ENCODE data around the gene BICC1. TPM values are rescaled to one million over a fixed set of nuclear protein-coding genes. Genes with fewer than 3 reads are reported as not detected.
A peak's percentile ranks its signal among the peaks of the same experiment; 100 is the strongest.

Gene BICC1
- total and polyA plus RNA-seq, 2 donors (not counting 1 experiment from before 2014, with no cell fraction given), result 22.6 to 64.7 TPM

- Histone ChIP-seq H3K4me2 (ENCODE audit: extremely low read depth, insufficient read depth, low read length) (no peak overlapping the region), H3K27me3 (ENCODE audit: control insufficient read depth, insufficient read depth, low read length) (no peaks in the 10 kb centered on the region), H3K79me2 (ENCODE audit: control insufficient read depth, insufficient read depth, low read length) (peaks cover 11% of the 10 kb centered on the region), H2AFZ (ENCODE audit: low read length) (no peak overlapping the region), H4K20me1 (ENCODE audit: control insufficient read depth, extremely low read depth, insufficient read depth, low read length) (no peaks in the 10 kb centered on the region), H3K9me3 (ENCODE audit: control insufficient read depth, insufficient read depth, low read depth, low read length) (no peaks in the 10 kb centered on the region), H3K27ac (ENCODE audit: insufficient read depth, low read length) (no peak overlapping the region), H3K9ac (ENCODE audit: insufficient read depth, low read length) (no peak overlapping the region), H3K4me3 (replicated peaks in 1 of 4; ENCODE audit: control extremely low read depth in 1 of 4, insufficient read depth in 1 of 4, low read depth in 3 of 4, low read length in 4 of 4) (no peak overlapping the region), H3K36me3 (ENCODE audit: control insufficient read depth, insufficient read depth, low read length) (no peaks in the 10 kb centered on the region), H3K4me1 (ENCODE audit: control insufficient read depth, extremely low read depth, insufficient read depth, low read length) (no peaks in the 10 kb centered on the region)
- no peak for DNase-seq (ENCODE audit: low read depth in 2 of 2)
- TF ChIP-seq CTCF (conservative IDR thresholded peaks at IDR 0.05 in 1 of 2, IDR thresholded peaks at IDR 0.05 in 1 of 2; ENCODE audit: low read depth in 1 of 2, low read length in 2 of 2), result no peak
- TF ChIP-seq EZH2 (IDR thresholded peaks at IDR 0.05; ENCODE audit: low read length, missing control alignments), result no peak
Measured at GRCh38 chr10:58547963-58548362, 35.3 kb downstream of the BICC1 start.

GRCh38 chr10:58554316-58554715 lies 41.6 kb downstream of the BICC1 start:
- peak in 1 of 2 donors; percentile 37 for DNase-seq (ENCODE audit: low read depth in 2 of 2)
- TF ChIP-seq EZH2 (IDR thresholded peaks at IDR 0.05; ENCODE audit: low read length, missing control alignments) (no peak), CTCF (conservative IDR thresholded peaks at IDR 0.05 in 1 of 2, IDR thresholded peaks at IDR 0.05 in 1 of 2; ENCODE audit: low read depth in 1 of 2, low read length in 2 of 2) (no peak)
- no peak overlapping the region for H3K4me2 ChIP-seq (ENCODE audit: extremely low read depth, insufficient read depth, low read length)
- no peaks in the 10 kb centered on the region for H3K9me3 ChIP-seq (ENCODE audit: control insufficient read depth, insufficient read depth, low read depth, low read length)
- no peak overlapping the region for H3K27ac ChIP-seq (ENCODE audit: insufficient read depth, low read length)
- no peak overlapping the region for H3K9ac ChIP-seq (ENCODE audit: insufficient read depth, low read length)
- no peaks in the 10 kb centered on the region for H3K27me3 ChIP-seq (ENCODE audit: control insufficient read depth, insufficient read depth, low read length)
- H3K79me2 ChIP-seq (ENCODE audit: control insufficient read depth, insufficient read depth, low read length), result peaks cover 10% of the 10 kb centered on the region
- no peaks in the 10 kb centered on the region for H3K36me3 ChIP-seq (ENCODE audit: control insufficient read depth, insufficient read depth, low read length)
- H3K4me3 ChIP-seq (replicated peaks in 1 of 4; ENCODE audit: control extremely low read depth in 1 of 4, insufficient read depth in 1 of 4, low read depth in 3 of 4, low read length in 4 of 4), result no peak overlapping the region
- no peak overlapping the region for H2AFZ ChIP-seq (ENCODE audit: low read length)
- no peaks in the 10 kb centered on the region for H3K4me1 ChIP-seq (ENCODE audit: control insufficient read depth, extremely low read depth, insufficient read depth, low read length)
- no peaks in the 10 kb centered on the region for H4K20me1 ChIP-seq (ENCODE audit: control insufficient read depth, extremely low read depth, insufficient read depth, low read length)

- H3K79me2 ChIP-seq (ENCODE audit: control insufficient read depth, insufficient read depth, low read length), result peaks cover 13% of the 10 kb centered on the region
- H3K9ac ChIP-seq (ENCODE audit: insufficient read depth, low read length), result no peak overlapping the region
Measured at GRCh38 chr10:58555170-58555929, 42.7 kb downstream of the BICC1 start.

More at GRCh38 chr10:58555170-58555929, 42.7 kb downstream of the BICC1 start:
- no peaks in the 10 kb centered on the region for H3K4me1 ChIP-seq (ENCODE audit: control insufficient read depth, extremely low read depth, insufficient read depth, low read length)
- no peaks in the 10 kb centered on the region for H4K20me1 ChIP-seq (ENCODE audit: control insufficient read depth, extremely low read depth, insufficient read depth, low read length)
- no peak overlapping the region for H3K27ac ChIP-seq (ENCODE audit: insufficient read depth, low read length)
- no peak overlapping the region for H3K4me3 ChIP-seq (replicated peaks in 1 of 4; ENCODE audit: control extremely low read depth in 1 of 4, insufficient read depth in 1 of 4, low read depth in 3 of 4, low read length in 4 of 4)
- DNase-seq (ENCODE audit: low read depth in 2 of 2), result no peak
- H2AFZ ChIP-seq (ENCODE audit: low read length), result no peak overlapping the region
- no peaks in the 10 kb centered on the region for H3K9me3 ChIP-seq (ENCODE audit: control insufficient read depth, insufficient read depth, low read depth, low read length)
- no peaks in the 10 kb centered on the region for H3K27me3 ChIP-seq (ENCODE audit: control insufficient read depth, insufficient read depth, low read length)
- H3K36me3 ChIP-seq (ENCODE audit: control insufficient read depth, insufficient read depth, low read length), result no peaks in the 10 kb centered on the region
- no peak overlapping the region for H3K4me2 ChIP-seq (ENCODE audit: extremely low read depth, insufficient read depth, low read length)
- TF ChIP-seq EZH2 (IDR thresholded peaks at IDR 0.05; ENCODE audit: low read length, missing control alignments), result no peak
- no peak for TF ChIP-seq CTCF (conservative IDR thresholded peaks at IDR 0.05 in 1 of 2, IDR thresholded peaks at IDR 0.05 in 1 of 2; ENCODE audit: low read depth in 1 of 2, low read length in 2 of 2)
